Common myeloid progenitor, CD34-positive (primary cell): ENCODE results near the gene TUBD1.
"Not testable (repeated sequence)": the region's sequence is repeated elsewhere in the genome, so short reads cannot be mapped to it uniquely, and the experiment has no call there.

Experiments used
- CTCF ChIA-PET: fragments of 350-600 bp; sonication (Branson Sonifier 250); formaldehyde crosslinking; loops from one replicate; lab custom pipeline; 2021; ENCODE audit warnings: antibody characterized with exemption; lab: Charles Lee
- POLR2A ChIA-PET: fragments of 350-600 bp; sonication (Branson Sonifier 250); formaldehyde crosslinking; loops from one replicate; lab custom pipeline; 2021; ENCODE audit warnings: antibody characterized with exemption; lab: Charles Lee
- DNase-seq, 3 donors: peaks; one replicate each; pipeline versions ENCODE4 v3.0.0 to v3.0.0-alpha.2; 2013
- H3K27ac ChIP-seq, 2 experiments: 1 replicate in 1 of 2; 2 replicates in 1 of 2; pipeline ENCODE4 v1.7.0; 2013; ENCODE audit warnings: inconsistent platforms in 2 of 2, low read length in 2 of 2, mild to moderate bottlenecking in 2 of 2, low read depth in 1 of 2, moderate library complexity in 1 of 2; ENCODE audit not compliant: severe bottlenecking in 2 of 2, insufficient read depth in 1 of 2, poor library complexity in 1 of 2
- H3K27me3 ChIP-seq, 5 experiments: replicated peaks in 2 of 5; 1 replicate in 3 of 5; 2 replicates in 2 of 5; pipeline versions ENCODE4 v1.6.1 to v1.7.0; 2013; ENCODE audit warnings: low read length in 4 of 5, mild to moderate bottlenecking in 2 of 5, moderate library complexity in 2 of 5, inconsistent platforms in 1 of 5; ENCODE audit not compliant: insufficient read depth in 5 of 5, control insufficient read depth in 4 of 5
- H3K36me3 ChIP-seq, 4 experiments: 1 replicate in 2 of 4; 2 replicates in 2 of 4; pipeline versions ENCODE4 v1.6.1 to v1.7.0; 2013; ENCODE audit warnings: low read length in 3 of 4, control low read depth in 1 of 4, mild to moderate bottlenecking in 1 of 4; ENCODE audit not compliant: control insufficient read depth in 4 of 4, insufficient read depth in 4 of 4
- H3K4me1 ChIP-seq, 4 experiments: 1 replicate in 3 of 4; 2 replicates in 1 of 4; pipeline versions ENCODE4 v1.6.1 to v1.7.1; 2013; ENCODE audit warnings: low read length in 3 of 4, mild to moderate bottlenecking in 3 of 4, control low read depth in 1 of 4, inconsistent platforms in 1 of 4, moderate library complexity in 1 of 4; ENCODE audit not compliant: control insufficient read depth in 4 of 4, insufficient read depth in 4 of 4; ENCODE audit errors: control extremely low read depth in 1 of 4
- H3K4me3 ChIP-seq, 7 experiments: 1 replicate in 4 of 7; 2 replicates in 3 of 7; pipeline versions ENCODE4 v1.5.1 to v1.7.0; 2013; ENCODE audit warnings: mild to moderate bottlenecking in 7 of 7, low read length in 6 of 7, moderate library complexity in 6 of 7, inconsistent platforms in 2 of 7, low read depth in 2 of 7, control low read depth in 1 of 7; ENCODE audit not compliant: insufficient read depth in 4 of 7, control insufficient read depth in 1 of 7; ENCODE audit errors: extremely low read depth in 1 of 7
- H3K9me3 ChIP-seq, 5 experiments: 1 replicate in 4 of 5; 2 replicates in 1 of 5; pipeline versions ENCODE4 v1.6.1 to v1.7.1; 2013; ENCODE audit warnings: low read length in 4 of 5, mild to moderate bottlenecking in 2 of 5, inconsistent platforms in 1 of 5, low read depth in 1 of 5, moderate library complexity in 1 of 5; ENCODE audit not compliant: control insufficient read depth in 4 of 5, insufficient read depth in 2 of 5; ENCODE audit errors: control extremely low read depth in 1 of 5
- WGBS: methylation state at CpG from one replicate; pipeline ENCODE4 v1.1.5; 2013; ENCODE audit not compliant: insufficient coverage; 5-methylcytosine and 5-hydroxymethylcytosine counted together

The TUBD1 gene

DNA sequence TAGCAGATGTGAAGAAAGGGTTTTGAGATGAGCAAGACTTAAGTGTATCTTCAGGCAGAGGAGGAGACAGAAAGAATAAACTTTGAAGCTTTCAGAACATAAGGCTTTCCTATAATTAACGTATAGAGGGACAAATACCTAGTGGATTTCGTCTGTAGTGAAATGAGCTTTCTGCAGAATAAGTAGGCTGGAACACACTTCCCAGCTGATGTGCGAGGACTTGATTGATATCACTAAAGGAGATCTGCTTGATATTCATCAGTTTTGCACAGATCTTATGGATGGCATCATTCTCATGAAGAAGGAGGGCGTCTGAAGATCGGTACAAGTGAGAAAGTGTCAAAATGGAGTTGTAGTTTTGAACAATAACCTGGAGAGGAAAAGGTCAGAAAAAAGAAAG lies 14.8 kb downstream of the TUBD1 start:
- H3K27ac ChIP-seq: no peak overlapping the region
- 100% methylated on average over 5 of the region's 5 CpGs for WGBS
- DNase-seq: no peak
- no peaks in the 10 kb centered on the region for H3K4me1 ChIP-seq
- H3K27me3 ChIP-seq: no peaks in the 10 kb centered on the region
- H3K4me3 ChIP-seq: no peak overlapping the region
- CTCF ChIA-PET: interaction anchor here (1.3 kb wide), 1 partner anchor 19 kb away, joined by 5 read pairs; no protein-coding TSS in a partner anchor
- POLR2A ChIA-PET: no interaction called here
- no peaks in the 10 kb centered on the region for H3K9me3 ChIP-seq
- peaks cover 6 to 53% (median 30%) of the 10 kb centered on the region in 4 experiments for H3K36me3 ChIP-seq

DNA sequence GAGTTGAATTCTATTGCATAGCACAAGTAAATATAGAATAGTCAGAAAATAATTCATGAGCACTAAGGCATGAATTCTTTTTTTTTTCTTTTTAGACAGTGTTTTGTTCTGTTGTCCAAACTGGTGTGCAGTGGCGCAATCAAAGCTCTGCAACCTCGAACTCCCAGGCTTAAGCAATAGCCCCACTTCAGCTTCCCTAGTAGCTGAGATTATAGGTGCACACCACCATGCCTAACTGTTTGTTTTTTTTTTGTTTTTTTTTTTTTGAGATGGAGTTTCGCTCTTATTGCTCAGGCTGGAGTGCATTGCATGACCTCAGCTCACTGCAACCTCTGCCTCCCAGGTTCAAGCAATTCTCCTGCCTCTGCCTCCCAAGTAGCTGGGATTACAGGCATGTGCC lies 16.6 kb downstream of the TUBD1 start:
- no peak for DNase-seq
- Histone ChIP-seq H3K27ac (no peak overlapping the region), H3K27me3 (no peaks in the 10 kb centered on the region), H3K9me3 (no peaks in the 10 kb centered on the region), H3K4me3 (no peak overlapping the region), H3K4me1 (no peaks in the 10 kb centered on the region), H3K36me3 (peaks cover 6 to 45% (median 28%) of the 10 kb centered on the region in 4 experiments)
- WGBS: no CpG with 5 or more reads among the region's 3 CpGs
- ChIA-PET POLR2A (interaction anchor here (0.6 to 1.0 kb wide), 2 partner anchors 42 to 127 kb away, joined by 4 to 5 read pairs; no protein-coding TSS in a partner anchor), CTCF (no interaction called here)

DNA sequence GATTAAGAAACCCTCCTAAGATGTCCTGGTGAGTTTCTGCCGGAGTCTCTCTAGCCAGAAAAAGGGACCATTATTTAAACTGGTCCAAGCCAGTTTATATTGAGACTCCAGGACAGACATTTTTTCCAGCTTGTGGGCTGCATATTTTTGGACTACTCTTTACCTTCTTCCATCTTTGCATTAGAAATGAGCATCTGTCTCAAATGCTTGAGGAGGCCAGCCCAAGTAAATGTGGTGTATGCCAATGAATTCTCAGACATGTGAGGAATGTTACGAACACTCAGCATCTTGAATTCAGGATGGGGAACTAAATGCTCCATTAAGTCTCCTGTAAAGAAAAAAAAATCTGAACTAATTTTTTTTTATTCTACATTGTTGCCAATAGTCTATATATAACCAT lies 18.4 kb downstream of the TUBD1 start:
- ChIA-PET POLR2A (interaction anchor here (0.6 kb wide), 1 partner anchor 12 kb away, joined by 5 read pairs; no protein-coding TSS in a partner anchor), CTCF (no interaction called here)
- Histone ChIP-seq H3K4me3 (no peak overlapping the region), H3K27me3 (no peaks in the 10 kb centered on the region), H3K27ac (no peak overlapping the region), H3K36me3 (peaks cover 6 to 46% (median 27%) of the 10 kb centered on the region in 4 experiments), H3K4me1 (peaks cover 0 to 7% (median 0%) of the 10 kb centered on the region in 4 experiments), H3K9me3 (no peaks in the 10 kb centered on the region)
- no peak for DNase-seq
- 100% methylated on average over 2 of the region's 2 CpGs for WGBS

DNA sequence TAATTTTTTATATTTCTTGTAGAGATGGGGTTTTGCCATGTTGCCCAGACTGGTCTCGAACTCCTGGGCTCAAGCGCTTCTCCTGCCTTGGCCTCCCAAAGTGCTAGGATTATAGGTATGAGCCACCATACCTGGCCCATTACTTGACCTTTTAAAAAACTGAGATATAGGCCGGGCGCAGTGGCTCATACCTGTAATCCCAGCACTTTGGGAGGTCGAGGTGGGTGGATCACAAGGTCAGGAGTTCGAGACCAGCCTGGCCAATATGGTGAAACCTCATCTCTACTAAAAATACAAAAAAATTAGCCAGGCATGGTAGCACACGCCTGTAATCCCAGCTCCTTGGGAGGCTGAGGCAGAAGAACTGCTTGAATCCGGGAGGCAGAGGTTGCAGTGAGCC lies 19.3 kb downstream of the TUBD1 start:
- CTCF ChIA-PET: not testable (repeated sequence)

DNA sequence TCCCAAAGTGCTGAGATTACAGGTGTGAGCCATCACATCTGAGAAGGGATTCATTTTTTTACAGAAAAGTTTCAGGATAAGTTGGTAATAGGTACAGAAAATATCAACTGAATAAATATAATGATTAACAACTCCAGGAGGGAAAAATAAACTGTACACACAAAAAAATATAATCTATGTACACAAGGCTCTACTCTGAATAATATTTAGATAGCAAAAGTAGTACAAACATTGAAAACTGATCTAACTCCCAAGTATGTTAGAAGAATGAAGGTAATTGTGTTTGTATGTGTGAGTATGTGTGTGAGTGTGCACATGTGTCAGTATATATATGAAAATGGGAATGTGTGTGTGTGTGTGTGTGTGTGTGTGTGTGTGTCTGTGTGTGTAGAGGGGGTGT lies 20.4 kb downstream of the TUBD1 start:
- ChIA-PET POLR2A (interaction anchor here (1.1 kb wide), 1 partner anchor 21 kb away, joined by 3 read pairs; no protein-coding TSS in a partner anchor), CTCF (interaction anchor here (0.7 kb wide), 1 partner anchor 13 kb away, joined by 3 read pairs; no protein-coding TSS in a partner anchor)
- H3K27me3 ChIP-seq: no peaks in the 10 kb centered on the region
- H3K4me1 ChIP-seq: peaks cover 0 to 7% (median 0%) of the 10 kb centered on the region in 4 experiments
- H3K4me3 ChIP-seq: no peak overlapping the region
- DNase-seq: no peak
- H3K27ac ChIP-seq: no peak overlapping the region
- H3K9me3 ChIP-seq: no peaks in the 10 kb centered on the region
- peaks cover 4 to 38% (median 18%) of the 10 kb centered on the region in 4 experiments for H3K36me3 ChIP-seq

More for the DNA sequence above, 19.3 kb downstream of the TUBD1 start:
- H3K4me1 ChIP-seq, H3K9me3 ChIP-seq, POLR2A ChIA-PET, H3K27ac ChIP-seq, H3K27me3 ChIP-seq, DNase-seq, H3K4me3 ChIP-seq: not testable (repeated sequence)
- H3K36me3 ChIP-seq: peaks cover 6 to 46% (median 26%) of the 10 kb centered on the region in 4 experiments
- WGBS: 97% methylated on average over 6 of the region's 8 CpGs

DNA sequence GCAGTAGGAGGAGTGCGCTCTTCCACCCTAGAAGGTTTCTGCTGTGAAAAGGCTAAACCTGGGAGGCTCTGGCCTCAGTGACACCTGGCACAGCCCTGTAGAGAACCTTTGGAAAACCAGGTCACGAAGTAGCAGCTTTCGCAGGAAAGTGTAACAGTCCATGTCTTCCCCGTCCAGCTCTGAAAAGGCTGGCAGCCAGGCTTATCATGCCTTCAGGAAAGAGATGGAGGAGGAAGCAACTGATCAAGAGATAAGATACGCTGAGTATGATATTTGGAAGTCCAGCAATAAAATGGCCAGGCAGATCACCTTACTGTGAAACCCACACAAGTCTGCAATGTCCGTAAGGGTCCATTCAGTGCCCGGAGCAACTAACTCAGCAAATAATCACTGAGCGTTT lies 22.3 kb downstream of the TUBD1 start:
- 74% methylated on average over 7 of the region's 8 CpGs for WGBS
- POLR2A ChIA-PET: no interaction called here

DNA sequence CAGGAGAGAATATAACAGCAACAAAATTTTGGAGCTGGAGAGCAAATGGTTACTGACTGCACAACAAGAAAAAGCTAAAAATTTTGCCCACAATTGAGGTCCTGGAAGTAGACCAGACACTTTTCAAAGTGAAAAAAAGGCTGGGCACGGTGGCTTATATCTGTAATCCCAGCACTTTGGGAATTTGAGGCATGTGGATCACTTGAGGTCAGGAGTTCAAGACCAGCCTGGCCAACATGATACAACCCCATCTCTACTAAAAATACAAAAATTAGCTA lies 22.9 kb downstream of the TUBD1 start:
- DNase-seq: no peak
- Histone ChIP-seq H3K27me3 (no peaks in the 10 kb centered on the region), H3K27ac (no peak overlapping the region), H3K4me1 (peaks cover 0 to 7% (median 0%) of the 10 kb centered on the region in 4 experiments), H3K4me3 (no peak overlapping the region), H3K9me3 (no peaks in the 10 kb centered on the region), H3K36me3 (peaks cover 3 to 22% (median 11%) of the 10 kb centered on the region in 4 experiments)
- WGBS: no CpG with 5 or more reads among the region's 1 CpG
- ChIA-PET CTCF (interaction anchor here (0.8 to 2.2 kb wide), 7 partner anchors 10 to 122 kb away, joined by 3 to 8 read pairs (median 4); partner anchors contain the start of gene TUBD1), POLR2A (interaction anchor here (0.5 to 0.7 kb wide), 2 partner anchors 12 to 126 kb away, joined by 5 to 7 read pairs; no protein-coding TSS in a partner anchor)

More for the DNA sequence above, 22.3 kb downstream of the TUBD1 start:
- Histone ChIP-seq H3K27me3 (no peaks in the 10 kb centered on the region), H3K4me1 (peaks cover 0 to 7% (median 0%) of the 10 kb centered on the region in 4 experiments), H3K4me3 (no peak overlapping the region), H3K27ac (no peak overlapping the region), H3K36me3 (peaks cover 4 to 26% (median 13%) of the 10 kb centered on the region in 4 experiments), H3K9me3 (no peaks in the 10 kb centered on the region)
- DNase-seq: no peak
- CTCF ChIA-PET: interaction anchor here (1.0 to 2.2 kb wide), 5 partner anchors 11 to 83 kb away, joined by 3 to 8 read pairs (median 6); partner anchors contain the start of gene TUBD1
